Measurements from ENCODE around the gene ASB11. TPM values are rescaled to one million over a fixed set of nuclear protein-coding genes. Genes with fewer than 3 reads are reported as not detected.

ASB11 gene
- total and polyA plus RNA-seq, 10 of the 15 experiments (the other 5 are each of a cell fraction or from before 2014, with no cell fraction given), result not detected

DNA sequence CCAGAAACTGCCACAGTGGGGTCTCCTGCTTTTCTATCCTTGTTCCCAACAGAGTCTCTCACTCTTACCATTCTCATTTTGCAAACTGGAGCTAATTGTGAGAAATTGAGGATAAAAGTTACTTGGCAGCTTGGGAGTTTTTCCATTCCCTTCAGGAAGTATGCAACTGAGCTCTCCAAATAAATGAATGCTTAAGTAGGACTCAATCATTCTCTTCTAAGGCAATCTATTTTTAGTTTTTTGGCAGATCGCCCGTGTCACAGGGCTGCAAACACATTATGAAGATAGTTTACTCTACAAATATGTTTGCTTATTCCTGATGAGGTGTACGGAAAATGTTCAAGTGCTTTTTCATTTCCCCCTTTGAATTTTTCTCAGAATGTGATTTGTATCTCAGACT lies 5.3 kb downstream of the ASB11 start:
- Histone ChIP-seq H3K9me3 (replicated peaks; ENCODE audit: control insufficient read depth, insufficient read depth, low read length) (no peaks in the 10 kb centered on the region), H2AFZ (ENCODE audit: control insufficient read depth, low read depth, low read length) (no peak overlapping the region), H3K4me3 (no peak overlapping the region), H4K20me1 (ENCODE audit: control insufficient read depth, insufficient read depth) (no peaks in the 10 kb centered on the region), H3K27ac (ENCODE audit: control insufficient read depth, insufficient read depth) (no peak overlapping the region), H3K79me2 (ENCODE audit: control insufficient read depth, insufficient read depth, low read length) (no peaks in the 10 kb centered on the region), H3K9ac (ENCODE audit: control insufficient read depth, insufficient read depth, low read length) (no peak overlapping the region), H3K36me3 (ENCODE audit: control insufficient read depth in 2 of 2, insufficient read depth in 2 of 2, low read length in 1 of 2) (no peaks in the 10 kb centered on the region), H3K4me1 (ENCODE audit: control insufficient read depth, insufficient read depth, low read length) (no peaks in the 10 kb centered on the region), H3K4me2 (ENCODE audit: control insufficient read depth, insufficient read depth) (no peak overlapping the region), H3K27me3 (replicated peaks in 1 of 2; ENCODE audit: control insufficient read depth in 2 of 2, insufficient read depth in 2 of 2, low read length in 1 of 2) (no peaks in the 10 kb centered on the region; a peak in 2 of 4 replicates)
- ChIA-PET POLR2A (no interaction called here), SMC1A (ENCODE audit: uncharacterized antibody, unreplicated experiment) (interaction anchor here (1.9 kb wide), 1 partner anchor 12 kb away, joined by 6 read pairs; no protein-coding TSS in a partner anchor), CTCF (no interaction called here), RAD21 (ENCODE audit: unreplicated experiment) (no interaction called here)
- FAIRE-seq, result no peak
- BruUV-seq (replicated peaks), result no TSS peak
- no peak for ATAC-seq
- no peak for DNase-seq (ENCODE audit: low read depth, low spot score)
- WGBS (ENCODE audit: insufficient coverage, insufficient replicate concordance, low lambda C conversion rate, missing lambda C conversion rate), result 25% methylated on average over 3 of the region's 3 CpGs
- intact Hi-C loops (cut with micrococcal nuclease; ENCODE audit: unreplicated experiment) (no loop called here), in situ Hi-C loops (cut with MboI) (no loop called here)
- TF ChIP-seq SIX5 (IDR thresholded peaks at IDR 0.05; ENCODE audit: low read depth, low read length, severe bottlenecking) (no peak), NFIC (IDR thresholded peaks at IDR 0.05; ENCODE audit: low read depth, low read length) (no peak), ZNF24 (IDR thresholded peaks at IDR 0.05) (no peak), JUNB (IDR thresholded peaks at IDR 0.05) (no peak), EP300 (IDR thresholded peaks at IDR 0.05; ENCODE audit: borderline replicate concordance in 1 of 2, control insufficient read depth in 1 of 2, low read depth in 2 of 2, low read length in 2 of 2) (no peak), SREBF1 (IDR thresholded peaks at IDR 0.05; ENCODE audit: low read length) (no peak), TBL1XR1 (IDR thresholded peaks at IDR 0.05; ENCODE audit: low read depth, low read length) (no peak), GATAD2B (conservative IDR thresholded peaks at IDR 0.05; ENCODE audit: low read depth) (no peak), HDGF (IDR thresholded peaks at IDR 0.05) (no peak), CREB1 (IDR thresholded peaks at IDR 0.05; ENCODE audit: low read depth) (no peak), MEF2A (IDR thresholded peaks at IDR 0.05; ENCODE audit: insufficient read depth, low read depth, low read length) (no peak)
- TF ChIP-seq, protein P1, sequence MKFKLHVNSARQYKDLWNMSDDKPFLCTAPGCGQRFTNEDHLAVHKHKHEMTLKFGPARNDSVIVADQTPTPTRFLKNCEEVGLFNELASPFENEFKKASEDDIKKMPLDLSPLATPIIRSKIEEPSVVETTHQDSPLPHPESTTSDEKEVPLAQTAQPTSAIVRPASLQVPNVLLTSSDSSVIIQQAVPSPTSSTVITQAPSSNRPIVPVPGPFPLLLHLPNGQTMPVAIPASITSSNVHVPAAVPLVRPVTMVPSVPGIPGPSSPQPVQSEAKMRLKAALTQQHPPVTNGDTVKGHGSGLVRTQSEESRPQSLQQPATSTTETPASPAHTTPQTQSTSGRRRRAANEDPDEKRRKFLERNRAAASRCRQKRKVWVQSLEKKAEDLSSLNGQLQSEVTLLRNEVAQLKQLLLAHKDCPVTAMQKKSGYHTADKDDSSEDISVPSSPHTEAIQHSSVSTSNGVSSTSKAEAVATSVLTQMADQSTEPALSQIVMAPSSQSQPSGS (IDR thresholded peaks at IDR 0.05; ENCODE audit: low read length), result no peak
- TF ChIP-seq, protein P2, sequence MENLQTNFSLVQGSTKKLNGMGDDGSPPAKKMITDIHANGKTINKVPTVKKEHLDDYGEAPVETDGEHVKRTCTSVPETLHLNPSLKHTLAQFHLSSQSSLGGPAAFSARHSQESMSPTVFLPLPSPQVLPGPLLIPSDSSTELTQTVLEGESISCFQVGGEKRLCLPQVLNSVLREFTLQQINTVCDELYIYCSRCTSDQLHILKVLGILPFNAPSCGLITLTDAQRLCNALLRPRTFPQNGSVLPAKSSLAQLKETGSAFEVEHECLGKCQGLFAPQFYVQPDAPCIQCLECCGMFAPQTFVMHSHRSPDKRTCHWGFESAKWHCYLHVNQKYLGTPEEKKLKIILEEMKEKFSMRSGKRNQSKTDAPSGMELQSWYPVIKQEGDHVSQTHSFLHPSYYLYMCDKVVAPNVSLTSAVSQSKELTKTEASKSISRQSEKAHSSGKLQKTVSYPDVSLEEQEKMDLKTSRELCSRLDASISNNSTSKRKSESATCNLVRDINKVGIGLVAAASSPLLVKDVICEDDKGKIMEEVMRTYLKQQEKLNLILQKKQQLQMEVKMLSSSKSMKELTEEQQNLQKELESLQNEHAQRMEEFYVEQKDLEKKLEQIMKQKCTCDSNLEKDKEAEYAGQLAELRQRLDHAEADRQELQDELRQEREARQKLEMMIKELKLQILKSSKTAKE (IDR thresholded peaks at IDR 0.05; ENCODE audit: low read depth, poor library complexity, severe bottlenecking), result no peak
- TF ChIP-seq, protein P3, sequence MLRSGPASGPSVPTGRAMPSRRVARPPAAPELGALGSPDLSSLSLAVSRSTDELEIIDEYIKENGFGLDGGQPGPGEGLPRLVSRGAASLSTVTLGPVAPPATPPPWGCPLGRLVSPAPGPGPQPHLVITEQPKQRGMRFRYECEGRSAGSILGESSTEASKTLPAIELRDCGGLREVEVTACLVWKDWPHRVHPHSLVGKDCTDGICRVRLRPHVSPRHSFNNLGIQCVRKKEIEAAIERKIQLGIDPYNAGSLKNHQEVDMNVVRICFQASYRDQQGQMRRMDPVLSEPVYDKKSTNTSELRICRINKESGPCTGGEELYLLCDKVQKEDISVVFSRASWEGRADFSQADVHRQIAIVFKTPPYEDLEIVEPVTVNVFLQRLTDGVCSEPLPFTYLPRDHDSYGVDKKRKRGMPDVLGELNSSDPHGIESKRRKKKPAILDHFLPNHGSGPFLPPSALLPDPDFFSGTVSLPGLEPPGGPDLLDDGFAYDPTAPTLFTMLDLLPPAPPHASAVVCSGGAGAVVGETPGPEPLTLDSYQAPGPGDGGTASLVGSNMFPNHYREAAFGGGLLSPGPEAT (IDR thresholded peaks at IDR 0.05; ENCODE audit: low read depth), result no peak
- TF ChIP-seq, protein P4, sequence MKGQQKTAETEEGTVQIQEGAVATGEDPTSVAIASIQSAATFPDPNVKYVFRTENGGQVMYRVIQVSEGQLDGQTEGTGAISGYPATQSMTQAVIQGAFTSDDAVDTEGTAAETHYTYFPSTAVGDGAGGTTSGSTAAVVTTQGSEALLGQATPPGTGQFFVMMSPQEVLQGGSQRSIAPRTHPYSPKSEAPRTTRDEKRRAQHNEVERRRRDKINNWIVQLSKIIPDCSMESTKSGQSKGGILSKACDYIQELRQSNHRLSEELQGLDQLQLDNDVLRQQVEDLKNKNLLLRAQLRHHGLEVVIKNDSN (IDR thresholded peaks at IDR 0.05; ENCODE audit: borderline replicate concordance, extremely low read length, insufficient read depth, low read depth, low read length), result no peak
- TF ChIP-seq, protein P5, sequence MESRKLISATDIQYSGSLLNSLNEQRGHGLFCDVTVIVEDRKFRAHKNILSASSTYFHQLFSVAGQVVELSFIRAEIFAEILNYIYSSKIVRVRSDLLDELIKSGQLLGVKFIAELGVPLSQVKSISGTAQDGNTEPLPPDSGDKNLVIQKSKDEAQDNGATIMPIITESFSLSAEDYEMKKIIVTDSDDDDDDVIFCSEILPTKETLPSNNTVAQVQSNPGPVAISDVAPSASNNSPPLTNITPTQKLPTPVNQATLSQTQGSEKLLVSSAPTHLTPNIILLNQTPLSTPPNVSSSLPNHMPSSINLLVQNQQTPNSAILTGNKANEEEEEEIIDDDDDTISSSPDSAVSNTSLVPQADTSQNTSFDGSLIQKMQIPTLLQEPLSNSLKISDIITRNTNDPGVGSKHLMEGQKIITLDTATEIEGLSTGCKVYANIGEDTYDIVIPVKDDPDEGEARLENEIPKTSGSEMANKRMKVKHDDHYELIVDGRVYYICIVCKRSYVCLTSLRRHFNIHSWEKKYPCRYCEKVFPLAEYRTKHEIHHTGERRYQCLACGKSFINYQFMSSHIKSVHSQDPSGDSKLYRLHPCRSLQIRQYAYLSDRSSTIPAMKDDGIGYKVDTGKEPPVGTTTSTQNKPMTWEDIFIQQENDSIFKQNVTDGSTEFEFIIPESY (IDR thresholded peaks at IDR 0.05), result no peak

Data from GM12878 (cell line).